Caco-2 (cell line): Measurements from ENCODE around the gene ATP6V0B. TPM values are rescaled to one million over a fixed set of nuclear protein-coding genes. Genes with fewer than 3 reads are reported as not detected.

Experiments
- BruUV-seq: library from RNA; stranded (reverse); fragments of 400-500 nt; replicated peaks from 2 replicates; lab custom pipeline; 2021; lab: Mats Ljungman, UMichigan
- CTCF ChIA-PET: fragments of 300-600 bp; sonication (Branson Sonifier 250); formaldehyde crosslinking; loops from one replicate; lab custom pipeline; 2022; ENCODE audit warnings: antibody characterized with exemption; lab: Charles Lee
- POLR2A ChIA-PET: fragments of 300-600 bp; sonication (Branson Sonifier 250); formaldehyde crosslinking; loops from one replicate; lab custom pipeline; 2022; ENCODE audit warnings: antibody characterized with exemption; lab: Charles Lee
- DNase-seq, 2 experiments: peaks; one replicate each; pipeline versions ENCODE4 v3.0.0 to v3.0.0-alpha.2; 2020 to 2022
- H3K27me3 ChIP-seq: replicated peaks from 2 replicates; pipeline ENCODE4 v1.6.0; 2011; ENCODE audit warnings: low read length; ENCODE audit not compliant: control insufficient read depth, insufficient read depth
- H3K36me3 ChIP-seq: 2 replicates; pipeline ENCODE4 v1.5.1; 2011; ENCODE audit warnings: low read length; ENCODE audit not compliant: control insufficient read depth, insufficient read depth
- H3K4me1 ChIP-seq: fragments of 250-450 bp; sonication (Bioruptor Pico); 2 replicates; pipeline ENCODE4 v1.5.1; 2020; ENCODE audit warnings: mild to moderate bottlenecking
- H3K4me3 ChIP-seq: 2 replicates; pipeline ENCODE4 v1.5.1; 2011; ENCODE audit warnings: low read depth, mild to moderate bottlenecking, control low read depth, low read length
- H3K9me3 ChIP-seq: fragments of 250-450 bp; sonication (Bioruptor Pico); 2 replicates; pipeline ENCODE4 v1.5.1; 2020; ENCODE audit warnings: mild to moderate bottlenecking, moderate library complexity
- H3K27ac Mint-ChIP-seq: one replicate; pipeline ENCODE4 v1.8.0; 2022; ENCODE audit warnings: mixed read lengths; ENCODE audit not compliant: unreplicated experiment
- H3K27me3 Mint-ChIP-seq: one replicate; pipeline ENCODE4 v1.8.0; 2022; ENCODE audit warnings: mixed read lengths; ENCODE audit not compliant: insufficient read depth, unreplicated experiment
- H3K36me3 Mint-ChIP-seq: one replicate; pipeline ENCODE4 v1.8.0; 2022; ENCODE audit warnings: mild to moderate bottlenecking, mixed read lengths; ENCODE audit not compliant: insufficient read depth, unreplicated experiment
- H3K4me1 Mint-ChIP-seq: one replicate; pipeline ENCODE4 v1.8.0; 2022; ENCODE audit warnings: low read depth, mixed read lengths; ENCODE audit not compliant: unreplicated experiment
- H3K4me3 Mint-ChIP-seq: one replicate; pipeline ENCODE4 v1.8.0; 2022; ENCODE audit warnings: mild to moderate bottlenecking, moderate library complexity, mixed read lengths; ENCODE audit not compliant: unreplicated experiment
- H3K9me3 Mint-ChIP-seq: one replicate; pipeline ENCODE4 v1.8.0; 2022; ENCODE audit warnings: mixed read lengths; ENCODE audit not compliant: unreplicated experiment
- intact Hi-C: fragments of 100-400 bp; cut with micrococcal nuclease; formaldehyde crosslinking; loops from one replicate; pipeline ENCODE4 v1.10.0; 2022; ENCODE audit not compliant: unreplicated experiment
- total RNA-seq: library from RNA; stranded (reverse); gene quantifications from 2 replicates; pipeline ENCODE4 v1.2.3, GENCODE V29; 2022
- TF ChIP-seq, protein P1 (sequence below), 2 experiments: fragments of 200-600 bp in 1 of 2; IDR thresholded peaks; 1 replicate in 1 of 2; 2 replicates in 1 of 2; pipeline versions ENCODE4 v1.5.1 to v1.8.0; 2011 to 2022; ENCODE audit warnings: antibody characterized with exemption in 1 of 2, control low read depth in 1 of 2, inconsistent platforms in 1 of 2, low read depth in 1 of 2, low read length in 1 of 2, mild to moderate bottlenecking in 1 of 2, moderate library complexity in 1 of 2; ENCODE audit not compliant: insufficient read depth in 1 of 2, severe bottlenecking in 1 of 2, unreplicated experiment in 1 of 2

The ATP6V0B gene
- total RNA-seq, 1 experiment from 2014 or later = 91.2 TPM

DNA sequence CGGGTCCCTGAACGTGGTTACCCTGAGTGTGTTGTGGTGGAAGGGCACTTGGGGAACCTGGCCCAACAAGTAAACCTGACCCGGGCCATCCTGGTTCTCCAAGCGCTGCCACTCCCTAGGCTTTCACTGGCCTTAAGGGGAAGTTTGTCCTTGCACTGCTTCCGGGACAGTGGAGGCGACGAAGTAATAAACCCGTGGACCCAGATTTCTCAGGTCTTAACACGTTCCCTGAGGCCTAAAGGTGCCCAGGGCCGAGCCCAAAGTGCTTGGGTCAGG lies 16.4 kb downstream of the ATP6V0B start:
- DNase-seq = no peak
- H3K4me1 Mint-ChIP-seq = peaks cover 23% of the 10 kb centered on the region
- ChIA-PET CTCF (no interaction called here), POLR2A (no interaction called here)
- H3K27me3 Mint-ChIP-seq = no peaks in the 10 kb centered on the region
- H3K36me3 Mint-ChIP-seq = peaks cover 29% of the 10 kb centered on the region
- TF ChIP-seq, protein P1, sequence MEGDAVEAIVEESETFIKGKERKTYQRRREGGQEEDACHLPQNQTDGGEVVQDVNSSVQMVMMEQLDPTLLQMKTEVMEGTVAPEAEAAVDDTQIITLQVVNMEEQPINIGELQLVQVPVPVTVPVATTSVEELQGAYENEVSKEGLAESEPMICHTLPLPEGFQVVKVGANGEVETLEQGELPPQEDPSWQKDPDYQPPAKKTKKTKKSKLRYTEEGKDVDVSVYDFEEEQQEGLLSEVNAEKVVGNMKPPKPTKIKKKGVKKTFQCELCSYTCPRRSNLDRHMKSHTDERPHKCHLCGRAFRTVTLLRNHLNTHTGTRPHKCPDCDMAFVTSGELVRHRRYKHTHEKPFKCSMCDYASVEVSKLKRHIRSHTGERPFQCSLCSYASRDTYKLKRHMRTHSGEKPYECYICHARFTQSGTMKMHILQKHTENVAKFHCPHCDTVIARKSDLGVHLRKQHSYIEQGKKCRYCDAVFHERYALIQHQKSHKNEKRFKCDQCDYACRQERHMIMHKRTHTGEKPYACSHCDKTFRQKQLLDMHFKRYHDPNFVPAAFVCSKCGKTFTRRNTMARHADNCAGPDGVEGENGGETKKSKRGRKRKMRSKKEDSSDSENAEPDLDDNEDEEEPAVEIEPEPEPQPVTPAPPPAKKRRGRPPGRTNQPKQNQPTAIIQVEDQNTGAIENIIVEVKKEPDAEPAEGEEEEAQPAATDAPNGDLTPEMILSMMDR (IDR thresholded peaks at IDR 0.05; ENCODE audit: insufficient read depth in 1 of 2, low read depth in 1 of 2, low read length in 1 of 2, severe bottlenecking in 1 of 2, unreplicated experiment in 1 of 2) = no peak
- peak overlapping the region; percentile 91 for H3K27ac Mint-ChIP-seq
- no peaks in the 10 kb centered on the region for H3K9me3 ChIP-seq
- no peaks in the 10 kb centered on the region for H3K9me3 Mint-ChIP-seq
- H3K27me3 ChIP-seq = no peaks in the 10 kb centered on the region
- H3K4me3 ChIP-seq = peak overlapping the region; percentile 57
- intact Hi-C loops = loop anchor here (2.0 kb wide), 2 partner anchors 16 to 228 kb away; partner anchors contain the start of gene ATP6V0B
- H3K36me3 ChIP-seq = no peaks in the 10 kb centered on the region; the same call in 1 of the 2 replicates
- no TSS peak for BruUV-seq
- H3K4me1 ChIP-seq = peaks cover 7% of the 10 kb centered on the region; the same call in 1 of the 2 replicates
- peak overlapping the region; percentile 94 for H3K4me3 Mint-ChIP-seq

DNA sequence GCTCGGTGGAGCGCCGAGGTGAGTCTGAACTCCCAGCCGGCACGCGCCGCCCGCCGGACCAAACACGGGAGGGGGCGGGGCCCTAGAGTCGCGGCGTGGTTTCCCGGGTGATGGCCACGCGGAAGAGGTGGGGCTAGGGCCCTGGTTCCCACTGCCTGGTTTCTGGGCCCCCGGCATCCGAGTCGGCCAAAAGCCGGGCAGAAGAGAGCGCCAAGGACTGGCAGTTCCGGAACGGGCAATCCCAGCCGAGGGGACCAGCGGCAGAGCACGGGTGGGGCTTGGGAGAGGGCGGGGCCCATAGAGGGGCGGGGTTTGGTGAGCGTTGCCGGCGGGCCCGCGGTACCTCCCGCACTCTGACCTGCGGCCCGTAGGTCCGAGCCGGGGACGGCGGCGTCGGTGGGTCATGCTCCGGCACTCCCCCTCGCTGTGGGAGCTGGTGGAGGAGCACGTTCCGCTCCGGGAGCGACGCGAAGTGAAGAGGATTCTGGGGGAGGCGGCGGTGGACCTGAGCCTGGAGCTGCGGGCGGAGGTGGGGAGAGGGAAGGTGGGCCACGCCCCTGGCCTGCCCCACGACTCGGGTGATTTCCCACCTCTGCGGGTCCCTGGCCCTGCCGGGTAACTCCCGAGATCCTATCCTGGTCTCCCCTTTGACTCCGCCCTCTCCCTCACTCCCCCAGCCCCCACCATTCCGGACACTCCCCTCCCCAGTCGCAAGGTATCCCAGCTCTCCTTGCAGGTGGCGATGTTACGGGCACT lies 16.9 kb downstream of the ATP6V0B start, which contains the start of gene CCDC24:
Gene CCDC24, plus strand, starts transcription at position 124 of the 756 bp plus-strand sequence. Its CDS starts 280 bp downstream, at position 404.
- intact Hi-C loops = loop anchor here (2.0 kb wide), 2 partner anchors 17 to 229 kb away; partner anchors contain the start of gene ATP6V0B
- Mint-ChIP-seq H3K9me3 (no peaks in the 10 kb centered on the region), H3K27me3 (no peaks in the 10 kb centered on the region), H3K4me3 (peak within 1 kb of the TSS; percentile 94), H3K27ac (peak within 1 kb of the TSS; percentile 91), H3K4me1 (peaks cover 18% of the 10 kb centered on the region), H3K36me3 (peaks cover 29% of the 10 kb centered on the region)
- no peaks in the 10 kb centered on the region for H3K9me3 ChIP-seq
- DNase-seq = peak; percentile 84
- BruUV-seq = no TSS peak
- no peaks in the 10 kb centered on the region for H3K36me3 ChIP-seq
- no peaks in the 10 kb centered on the region for H3K27me3 ChIP-seq
- CTCF ChIA-PET = interaction anchor here (0.6 to 1.8 kb wide), 3 partner anchors 14 to 45 kb away, joined by 3 to 8 read pairs (median 3); no protein-coding TSS in a partner anchor
- POLR2A ChIA-PET = no interaction called here
- TF ChIP-seq, protein P1 (IDR thresholded peaks at IDR 0.05; ENCODE audit: insufficient read depth in 1 of 2, low read depth in 1 of 2, low read length in 1 of 2, severe bottlenecking in 1 of 2, unreplicated experiment in 1 of 2) = no peak
- peak within 1 kb of the TSS; percentile 57 for H3K4me3 ChIP-seq
- H3K4me1 ChIP-seq = peaks cover 6% of the 10 kb centered on the region; the same call in 1 of the 2 replicates

DNA sequence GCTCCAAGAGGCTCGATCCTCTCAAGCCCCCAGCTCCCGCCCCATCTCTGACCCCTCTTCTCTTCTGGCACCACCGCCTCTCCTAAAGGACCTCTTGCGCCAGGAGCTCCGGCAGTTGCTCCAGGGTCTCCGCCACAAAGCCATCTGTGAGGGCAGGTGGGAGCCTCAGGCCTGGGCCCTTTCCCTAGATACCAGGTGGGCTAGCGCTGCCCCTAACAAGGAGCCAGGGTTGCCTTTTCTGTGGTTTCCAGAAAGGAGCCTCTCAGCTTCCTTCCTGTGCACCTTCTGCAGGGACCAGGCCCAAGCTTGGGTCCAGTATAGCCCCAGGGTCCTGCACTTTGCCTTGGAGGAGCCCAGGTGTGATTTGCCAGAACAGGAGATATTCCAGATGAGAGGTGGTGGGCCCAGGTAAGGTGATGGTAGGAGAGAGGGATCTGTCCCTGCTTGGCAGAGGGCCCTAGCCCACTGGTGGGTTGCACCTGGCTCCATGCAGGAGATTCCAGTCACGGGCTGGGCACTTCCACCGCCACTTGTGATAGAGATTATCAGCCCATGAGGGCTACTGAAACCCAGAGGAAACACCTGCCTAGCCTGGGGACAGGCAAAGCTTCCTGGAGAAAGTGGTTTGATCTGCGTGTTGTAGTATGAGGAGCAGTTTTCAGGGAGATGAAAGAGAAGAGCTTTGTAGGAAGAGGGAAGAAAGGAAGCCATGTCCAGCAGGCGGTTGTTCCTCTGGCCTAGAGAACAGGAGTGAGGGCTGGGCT lies 17.7 kb downstream of the ATP6V0B start:
- TF ChIP-seq, protein P1 (IDR thresholded peaks at IDR 0.05; ENCODE audit: insufficient read depth in 1 of 2, low read depth in 1 of 2, low read length in 1 of 2, severe bottlenecking in 1 of 2, unreplicated experiment in 1 of 2) = no peak
- POLR2A ChIA-PET = no interaction called here
- no peaks in the 10 kb centered on the region for H3K27me3 ChIP-seq
- H3K4me1 ChIP-seq = peaks cover 6% of the 10 kb centered on the region; the same call in 1 of the 2 replicates
- intact Hi-C loops = no loop called here
- no TSS peak for BruUV-seq
- Mint-ChIP-seq H3K36me3 (peaks cover 27% of the 10 kb centered on the region), H3K27ac (peak overlapping the region; percentile 91), H3K4me3 (peak overlapping the region; percentile 94), H3K4me1 (peaks cover 11% of the 10 kb centered on the region), H3K9me3 (no peaks in the 10 kb centered on the region), H3K27me3 (no peaks in the 10 kb centered on the region)
- H3K4me3 ChIP-seq = peak overlapping the region; percentile 57
- no peaks in the 10 kb centered on the region for H3K36me3 ChIP-seq
- DNase-seq = no peak
- H3K9me3 ChIP-seq = no peaks in the 10 kb centered on the region
- CTCF ChIA-PET = interaction anchor here (0.6 to 1.8 kb wide), 6 partner anchors 15 to 63 kb away, joined by 3 to 8 read pairs (median 3); no protein-coding TSS in a partner anchor
